ENCODE measurements around the gene ANKRD7.
"Not testable (repeated sequence)": the region's sequence is repeated elsewhere in the genome, so short reads cannot be mapped to it uniquely, and the experiment has no call there.

DNA sequence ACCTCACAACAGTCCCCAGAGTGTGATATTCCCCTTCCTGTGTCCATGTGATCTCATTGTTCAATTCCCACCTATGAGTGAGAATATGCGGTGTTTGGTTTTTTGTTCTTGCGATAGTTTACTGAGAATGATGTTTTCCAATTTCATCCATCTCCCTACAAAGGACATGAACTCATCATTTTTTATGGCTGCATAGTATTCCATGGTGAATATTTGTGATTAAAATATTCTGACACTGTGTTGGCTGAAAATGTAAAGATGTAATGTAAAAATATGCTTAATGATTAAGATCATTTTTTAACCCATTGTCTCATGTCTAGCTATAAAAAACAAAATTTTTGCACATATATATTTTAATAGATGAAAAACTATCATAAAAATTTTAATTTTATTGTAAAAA is 15.8 kb downstream of the ANKRD7 start:
- TF ChIP-seq, protein P1, sequence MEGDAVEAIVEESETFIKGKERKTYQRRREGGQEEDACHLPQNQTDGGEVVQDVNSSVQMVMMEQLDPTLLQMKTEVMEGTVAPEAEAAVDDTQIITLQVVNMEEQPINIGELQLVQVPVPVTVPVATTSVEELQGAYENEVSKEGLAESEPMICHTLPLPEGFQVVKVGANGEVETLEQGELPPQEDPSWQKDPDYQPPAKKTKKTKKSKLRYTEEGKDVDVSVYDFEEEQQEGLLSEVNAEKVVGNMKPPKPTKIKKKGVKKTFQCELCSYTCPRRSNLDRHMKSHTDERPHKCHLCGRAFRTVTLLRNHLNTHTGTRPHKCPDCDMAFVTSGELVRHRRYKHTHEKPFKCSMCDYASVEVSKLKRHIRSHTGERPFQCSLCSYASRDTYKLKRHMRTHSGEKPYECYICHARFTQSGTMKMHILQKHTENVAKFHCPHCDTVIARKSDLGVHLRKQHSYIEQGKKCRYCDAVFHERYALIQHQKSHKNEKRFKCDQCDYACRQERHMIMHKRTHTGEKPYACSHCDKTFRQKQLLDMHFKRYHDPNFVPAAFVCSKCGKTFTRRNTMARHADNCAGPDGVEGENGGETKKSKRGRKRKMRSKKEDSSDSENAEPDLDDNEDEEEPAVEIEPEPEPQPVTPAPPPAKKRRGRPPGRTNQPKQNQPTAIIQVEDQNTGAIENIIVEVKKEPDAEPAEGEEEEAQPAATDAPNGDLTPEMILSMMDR (IDR thresholded peaks at IDR 0.05), result not testable (repeated sequence)
- not testable (repeated sequence) for TF ChIP-seq POLR2A (IDR thresholded peaks at IDR 0.05)
